GM19193 (cell line): ENCODE measurements around the gene RTF2.

Source experiments
- POLR2A ChIP-seq: IDR thresholded peaks from 4 replicates; pipeline ENCODE4 v1.6.1; 2011; ENCODE audit not compliant: insufficient read depth, insufficient read length; ENCODE audit errors: extremely low read depth

RTF2 gene

GRCh38 chr20:56551571-56551970, 83.1 kb downstream of the RTF2 start:
- TF ChIP-seq POLR2A = no peak

GRCh38 chr20:56552911-56553629, 84.6 kb downstream of the RTF2 start:
- TF ChIP-seq POLR2A = no peak

- no peak for TF ChIP-seq POLR2A
These were observed 86.4 kb downstream of the RTF2 start for GRCh38 chr20:56554869-56555268.

GRCh38 chr20:56558968-56559367, 90.5 kb downstream of the RTF2 start:
- no peak for TF ChIP-seq POLR2A

GRCh38 chr20:56565511-56565910, 97.1 kb downstream of the RTF2 start:
- no peak for TF ChIP-seq POLR2A

GRCh38 chr20:56566621-56567020, 98.2 kb downstream of the RTF2 start:
- no peak for TF ChIP-seq POLR2A
